Kidney (tissue), 14 donors: Measurements from ENCODE around the gene TMEM109. TPM values are rescaled to one million over a fixed set of nuclear protein-coding genes. Genes with fewer than 3 reads are reported as not detected.

ENCODE experiments used
- DNase-seq, 5 donors: peaks; one replicate each; pipeline ENCODE4 v3.0.0-alpha.2; 2013 to 2020
- FAIRE-seq: peaks from 2 replicates; lab custom pipeline; 2012; peaks lifted over from hg19 to GRCh38; lab: Jason Lieb, UNC
- H3K27ac ChIP-seq, 2 donors: one replicate each; pipeline ENCODE4 v1.7.0; 2013; ENCODE audit warnings: low read depth in 2 of 2, low read length in 2 of 2, inconsistent platforms in 1 of 2
- H3K27me3 ChIP-seq: one replicate; pipeline ENCODE4 v1.7.1; 2013; ENCODE audit warnings: low read length, inconsistent platforms; ENCODE audit not compliant: control insufficient read depth, insufficient read depth
- H3K36me3 ChIP-seq, 3 donors: one replicate each; pipeline versions ENCODE4 v1.7.0 to v1.7.1; 2013; ENCODE audit warnings: low read length in 3 of 3, control low read depth in 1 of 3, inconsistent platforms in 1 of 3; ENCODE audit not compliant: insufficient read depth in 3 of 3, control insufficient read depth in 2 of 3
- H3K4me1 ChIP-seq, 3 donors: one replicate each; pipeline versions ENCODE4 v1.7.0 to v1.7.1; 2013; ENCODE audit warnings: low read length in 3 of 3, inconsistent platforms in 1 of 3, low read depth in 1 of 3; ENCODE audit not compliant: control insufficient read depth in 2 of 3, insufficient read depth in 2 of 3
- H3K4me3 ChIP-seq, 3 donors: one replicate each; pipeline versions ENCODE4 v1.7.0 to v1.8.1; 2013; ENCODE audit warnings: low read length in 3 of 3, control low read depth in 1 of 3, inconsistent platforms in 1 of 3
- H3K9ac ChIP-seq, 3 donors: one replicate each; pipeline versions ENCODE4 v1.7.0 to v1.7.1; 2013; ENCODE audit warnings: low read length in 3 of 3, control low read depth in 1 of 3, inconsistent platforms in 1 of 3
- H3K9me3 ChIP-seq, 3 donors: one replicate each; pipeline versions ENCODE4 v1.7.0 to v1.7.1; 2013; ENCODE audit warnings: low read length in 3 of 3, control low read depth in 1 of 3, inconsistent platforms in 1 of 3; ENCODE audit not compliant: control insufficient read depth in 2 of 3, insufficient read depth in 1 of 3
- CTCF ChIP-seq: IDR thresholded peaks from 3 replicates; pipeline ENCODE4 v1.5.1; 2012; ENCODE audit warnings: mild to moderate bottlenecking, moderate library complexity, borderline replicate concordance; ENCODE audit not compliant: insufficient read depth; ENCODE audit errors: extremely low read depth
- intact Hi-C: fragments of 100-400 bp; cut with DNase I; formaldehyde crosslinking; loops from one replicate; pipeline ENCODE4 v1.11.1; 2022
- polyA plus RNA-seq: library from polyadenylated mRNA; stranded (reverse); fragments of 350-450 nt; fragmentation: Illumina TruSeq; extraction: RNeasy Lipid Tissue Mini Kit (QIAGEN cat#74804); gene quantifications from one replicate; pipeline ENCODE4 v1.2.3, GENCODE V29; 2014; ENCODE audit warnings: low read depth, low replicate concordance; ENCODE audit not compliant: insufficient read depth
- total RNA-seq: library from RNA; stranded (reverse); fragmentation: NEBNext Ultra II Directional; extraction: Animal tissue kit (Norgen Biotek cat#: 25700); gene quantifications from one replicate; pipeline ENCODE4 v1.2.1, GENCODE V29; 2021
- donor health status: control.
- donor health status: control.
- donor health status: control.
- donor health status: control.
- donor health status: control.
- donor health status: DM: yes; HTN: yes; CAD: no.
- donor health status: Normal renal cell carcinoma (clear cell type).

The TMEM109 gene
- total and polyA plus RNA-seq, 2 donors from 2014 or later = 130 to 139 TPM

- Histone ChIP-seq H3K9me3 (no peaks in the 10 kb centered on the region), H3K36me3 (no peaks in the 10 kb centered on the region), H3K4me3 (no peak overlapping the region), H3K27me3 (no peaks in the 10 kb centered on the region), H3K27ac (no peak overlapping the region), H3K9ac (no peak overlapping the region), H3K4me1 (no peaks in the 10 kb centered on the region)
- DNase-seq (peak in 1 of 5 donors; percentile 23), FAIRE-seq (no peak)
- intact Hi-C loops = no loop called here
- no peak for TF ChIP-seq CTCF
Measured at GRCh38 chr11:60873533-60873932, 40.4 kb upstream of the TMEM109 start.

DNA sequence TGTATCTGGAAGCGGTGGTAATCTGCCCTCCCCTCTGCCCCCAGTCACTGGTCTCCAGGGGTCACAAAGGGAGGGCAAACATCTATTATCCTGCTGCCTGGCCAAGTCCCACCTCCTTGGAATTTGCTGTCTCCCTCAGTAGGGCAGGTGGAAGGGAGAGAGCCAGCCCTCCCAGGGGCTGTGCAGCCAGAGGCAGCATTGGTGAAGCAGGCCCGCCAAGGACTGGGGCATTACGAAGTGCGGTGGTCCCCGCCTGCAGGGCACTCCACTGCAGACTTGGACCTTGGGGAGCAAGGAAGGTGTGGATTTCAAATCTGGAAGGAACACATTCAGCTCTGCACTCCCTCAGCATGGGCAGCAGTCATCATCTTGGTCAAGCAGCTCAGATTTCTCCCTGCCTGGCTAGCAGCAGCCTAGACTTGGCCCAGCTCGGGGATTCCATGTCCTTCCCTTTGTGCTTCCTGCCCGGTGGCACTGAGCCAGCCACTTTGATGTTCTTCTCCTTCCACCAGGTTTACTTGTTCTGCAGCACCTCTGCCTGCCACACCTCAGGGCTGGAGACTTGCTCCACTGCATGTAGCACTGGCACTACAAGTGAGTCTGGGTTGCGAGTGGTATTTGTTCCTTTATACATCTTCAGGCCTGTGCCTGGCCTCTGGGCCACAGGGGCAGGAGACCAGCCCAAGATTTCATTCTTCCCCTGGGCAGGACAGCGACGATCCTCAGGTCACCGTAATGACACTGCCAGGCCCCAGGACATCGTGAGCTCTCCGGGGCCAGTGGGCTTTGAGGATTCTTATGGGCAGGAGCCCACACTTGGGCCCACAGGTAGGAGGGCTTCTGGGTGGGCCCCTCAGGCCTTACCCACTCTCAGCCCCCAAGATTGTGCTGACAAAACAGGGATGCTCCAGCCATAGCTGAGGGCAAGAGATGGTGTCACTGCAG lies 39.3 kb upstream of the TMEM109 start:
- H3K4me3 ChIP-seq = no peak overlapping the region
- no peaks in the 10 kb centered on the region for H3K36me3 ChIP-seq
- no peaks in the 10 kb centered on the region for H3K4me1 ChIP-seq
- no peak for TF ChIP-seq CTCF
- H3K27ac ChIP-seq = no peak overlapping the region
- no peaks in the 10 kb centered on the region for H3K27me3 ChIP-seq
- DNase-seq = peak in 1 of 5 donors; percentile 28
- no peaks in the 10 kb centered on the region for H3K9me3 ChIP-seq
- intact Hi-C loops = no loop called here
- no peak for FAIRE-seq
- H3K9ac ChIP-seq = no peak overlapping the region

- Histone ChIP-seq H3K27ac (no peak overlapping the region), H3K9ac (no peak overlapping the region), H3K4me1 (no peaks in the 10 kb centered on the region), H3K9me3 (no peaks in the 10 kb centered on the region), H3K36me3 (peaks cover 0 to 5% (median 0%) of the 10 kb centered on the region in 3 donors), H3K4me3 (no peak overlapping the region), H3K27me3 (no peaks in the 10 kb centered on the region)
- intact Hi-C loops = no loop called here
- no peak for TF ChIP-seq CTCF
- FAIRE-seq (no peak), DNase-seq (peak in 1 of 5 donors; percentile 22)
Measured at GRCh38 chr11:60875366-60876167, 38.4 kb upstream of the TMEM109 start.
